ENCODE results near the gene HTR2C.

- TF ChIP-seq POLR2AphosphoS5 (IDR thresholded peaks at IDR 0.05; ENCODE audit: low read depth, low read length) (no peak), POLR2A (IDR thresholded peaks at IDR 0.05; ENCODE audit: low read depth, low read length) (no peak), TAF1 (IDR thresholded peaks at IDR 0.05; ENCODE audit: borderline replicate concordance, low read depth, low read length) (no peak)
Observed at GRCh38 chrX:114924856-114925255, 341.0 kb downstream of the HTR2C start.

Data from GM12892 (cell line).